GM21360 (cell line): ENCODE data around the gene GPC5.
"Not testable (repeated sequence)": the region's sequence is repeated elsewhere in the genome, so short reads cannot be mapped to it uniquely, and the experiment has no call there.

Experiments
- ATAC-seq: cut with Tn5 transposase; IDR thresholded peaks from one replicate; pipeline ENCODE4 v1.9.1; 2021; ENCODE audit warnings: mild to moderate bottlenecking, moderate library complexity; ENCODE audit not compliant: unreplicated experiment

The GPC5 gene

DNA sequence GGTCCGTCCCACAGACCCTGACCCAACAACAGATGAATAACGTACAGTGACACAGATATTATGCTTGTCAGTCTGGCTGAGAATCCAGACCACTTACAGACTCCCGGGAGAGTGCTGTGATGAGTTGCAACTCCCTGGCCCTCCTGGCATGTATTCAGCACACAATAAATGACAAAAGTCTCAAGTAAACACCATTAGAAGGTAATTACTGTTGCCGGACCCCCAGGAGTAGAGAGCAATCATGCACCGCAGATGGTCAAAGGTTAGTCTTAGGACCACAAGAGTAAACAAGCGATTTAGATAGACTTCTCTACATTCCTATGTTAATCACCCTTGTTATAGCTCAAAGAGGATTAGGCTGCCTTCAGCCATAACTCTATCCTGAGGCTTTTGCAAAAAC is 1101.8 kb downstream of the GPC5 start:
- ATAC-seq = no peak

DNA sequence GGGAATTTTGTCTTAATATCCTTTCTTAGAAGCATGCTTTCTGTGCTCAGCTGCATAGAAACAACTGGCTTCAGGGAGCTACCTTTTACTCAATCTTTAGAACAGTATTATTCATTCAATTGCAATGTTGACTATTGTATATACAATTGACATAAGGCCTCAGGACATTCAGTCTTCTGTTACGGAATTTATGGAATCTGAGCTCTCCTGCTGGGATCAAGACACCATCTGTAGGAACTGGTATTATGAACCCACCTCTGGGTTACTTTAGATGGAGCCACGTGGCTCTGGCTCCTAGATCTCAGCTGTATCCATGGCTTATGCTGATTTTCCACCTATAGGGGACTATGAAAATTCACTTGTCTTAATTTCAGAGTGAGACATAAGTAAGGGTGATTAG is 1112.0 kb downstream of the GPC5 start:
- ATAC-seq = no peak

DNA sequence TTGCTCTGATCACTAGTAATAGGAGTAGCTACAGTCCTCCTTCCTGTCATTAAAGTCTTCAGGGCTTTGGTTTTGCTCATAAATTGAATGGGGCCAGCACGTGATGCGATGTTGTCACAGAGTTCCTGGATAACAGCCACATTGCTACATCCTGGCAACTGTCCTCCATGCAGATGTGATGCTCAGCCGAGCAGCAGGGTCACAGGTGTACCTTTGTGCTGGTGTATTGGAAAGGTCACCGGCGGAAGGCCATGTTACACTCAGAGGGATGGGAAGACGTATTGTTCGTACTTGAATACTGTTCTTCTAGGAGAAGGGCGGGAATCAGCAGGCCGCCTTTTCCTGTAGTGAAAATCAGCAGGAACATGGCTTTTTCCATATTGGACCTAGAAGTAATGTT is 1114.4 kb downstream of the GPC5 start:
- ATAC-seq = no peak

DNA sequence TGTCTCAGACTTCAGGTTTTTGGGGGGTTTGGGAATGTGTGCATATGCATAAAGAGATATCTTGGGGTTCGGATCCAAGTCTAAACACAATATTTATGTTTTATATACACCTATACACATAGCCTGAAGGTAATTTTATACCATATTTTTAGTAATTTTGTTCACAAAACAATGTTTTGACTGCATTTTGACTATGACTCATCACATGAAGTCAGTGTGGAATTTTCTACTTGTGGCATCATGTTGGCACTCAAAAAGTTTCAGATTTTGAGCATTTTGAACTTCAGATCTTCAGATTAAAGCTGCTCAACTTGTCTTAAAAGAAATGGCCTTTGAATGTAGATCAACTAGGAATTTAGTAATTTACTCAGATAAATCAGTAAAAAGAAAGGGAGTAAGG is 1115.3 kb downstream of the GPC5 start:
- ATAC-seq = no peak

DNA sequence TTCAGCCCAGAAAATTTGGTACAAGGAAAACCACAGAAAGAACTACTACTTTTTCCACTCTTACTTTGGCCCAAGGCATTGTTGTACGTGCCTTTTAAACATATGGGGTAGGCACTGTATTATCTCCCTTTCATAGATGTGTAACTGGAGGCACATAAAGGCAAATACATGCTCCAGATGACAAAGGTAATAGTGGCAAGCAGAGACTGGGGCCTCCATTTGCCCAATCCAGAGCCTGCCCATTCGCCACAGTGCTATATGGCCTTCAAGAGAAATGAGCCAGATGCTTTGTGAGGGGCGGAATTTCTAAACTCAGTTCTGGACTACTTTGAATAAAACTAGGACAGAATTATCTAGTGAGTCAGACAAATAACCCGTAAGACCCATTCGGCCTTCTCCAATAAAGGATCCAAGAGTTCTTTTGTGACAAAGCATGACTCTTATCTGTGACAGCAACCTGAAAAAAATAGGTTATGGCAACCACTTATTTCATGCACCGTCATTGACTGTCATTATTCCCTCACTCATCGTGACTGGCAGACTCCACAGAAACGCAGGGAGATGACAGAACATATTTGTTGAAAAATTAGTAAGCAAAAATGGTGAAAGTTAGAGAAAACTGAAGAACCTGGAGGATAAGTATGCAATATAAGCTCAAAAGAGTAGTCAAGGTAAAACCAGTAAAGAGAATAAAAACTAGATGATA is 1116.2 kb downstream of the GPC5 start:
- ATAC-seq = no peak

DNA sequence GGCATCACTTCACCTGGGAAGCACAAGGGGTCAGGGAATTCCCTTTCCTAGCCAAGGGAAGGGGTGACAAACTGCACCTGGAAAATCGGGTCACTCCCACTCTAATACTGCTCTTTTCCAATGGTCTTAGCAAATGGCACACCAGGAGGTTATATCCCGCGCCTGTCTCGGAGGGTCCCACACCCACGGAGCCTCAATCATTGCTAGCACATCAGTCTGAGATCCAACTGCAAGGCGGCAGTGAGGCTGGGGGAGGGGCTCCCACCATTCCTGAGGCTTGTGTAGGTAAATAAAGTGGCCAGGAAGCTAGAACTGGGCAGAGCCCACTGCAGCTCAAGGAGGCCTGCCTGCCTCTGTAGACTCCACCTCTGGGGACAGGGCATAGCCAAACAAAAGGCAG is 1118.5 kb downstream of the GPC5 start:
- not testable (repeated sequence) for ATAC-seq

DNA sequence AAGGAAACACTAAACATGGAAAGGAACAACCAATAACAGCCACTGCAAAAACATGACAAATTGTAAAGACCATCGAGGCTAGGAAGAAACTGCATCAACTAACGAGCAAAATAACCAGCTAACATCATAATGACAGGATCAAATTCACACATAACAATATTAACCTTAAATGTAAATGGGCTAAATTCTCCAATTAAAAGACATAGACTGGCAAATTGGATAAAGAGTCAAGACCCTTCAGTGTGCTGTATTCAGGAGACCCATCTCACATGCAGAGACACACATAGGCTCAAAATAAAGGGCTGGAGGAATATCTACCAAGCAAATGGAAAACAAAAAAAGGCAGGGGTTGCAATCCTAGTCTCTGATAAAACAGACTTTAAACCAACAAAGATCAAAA is 1120.2 kb downstream of the GPC5 start:
- ATAC-seq = not testable (repeated sequence)

DNA sequence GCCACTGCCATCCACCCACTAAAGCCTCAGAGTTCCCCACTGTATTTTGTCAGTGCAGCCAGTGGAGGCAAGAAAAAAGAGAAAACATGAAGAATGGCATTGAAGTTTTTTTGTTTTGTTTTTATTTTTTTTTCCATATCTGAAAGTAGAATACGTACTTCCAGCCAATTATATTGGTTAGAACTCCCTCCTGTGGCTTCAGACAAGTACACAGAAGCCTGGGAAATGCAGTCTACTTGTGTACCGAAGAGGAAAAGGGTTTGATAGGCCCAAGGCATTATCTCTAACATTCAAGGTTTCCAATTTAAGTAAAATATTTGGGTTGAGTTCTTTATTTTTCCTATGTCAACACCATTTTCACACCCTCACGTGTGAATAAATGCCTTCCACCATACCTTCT is 1131.9 kb downstream of the GPC5 start:
- no peak for ATAC-seq

DNA sequence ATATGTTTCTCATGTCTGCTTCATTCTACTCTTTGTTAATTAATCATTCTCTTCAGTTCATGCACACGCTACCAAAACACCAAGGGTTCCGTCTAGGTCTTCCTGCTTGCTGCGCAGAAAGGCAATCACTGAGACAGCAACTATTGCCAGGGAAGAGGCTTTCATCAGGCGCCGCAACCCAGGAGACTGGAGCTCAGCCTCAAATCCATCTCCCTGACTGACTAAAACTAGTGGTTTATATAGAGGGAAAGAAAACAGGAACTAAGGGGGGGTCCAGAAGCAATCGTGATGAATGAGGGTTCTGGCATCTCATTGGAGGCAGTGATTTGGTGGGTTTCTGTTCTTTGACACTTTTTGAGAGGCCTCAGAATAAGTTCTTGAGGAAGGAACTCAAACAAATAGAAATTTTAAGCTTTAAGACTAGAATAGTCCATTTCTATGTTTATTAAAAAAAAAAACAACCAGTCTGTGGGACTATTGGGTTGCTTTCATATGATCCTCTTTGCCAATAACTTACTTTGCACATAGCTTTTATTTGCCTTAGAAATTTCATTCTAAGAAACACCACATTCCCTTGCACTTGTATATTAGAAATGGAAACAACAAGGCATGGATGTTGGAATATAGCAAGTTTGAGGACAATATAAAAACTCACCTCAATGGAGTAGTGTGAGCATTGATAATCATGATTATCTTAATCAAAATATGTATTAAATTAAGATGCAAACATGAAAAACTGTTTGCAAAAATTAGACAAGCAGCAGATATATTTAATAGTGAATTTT is 1137.0 kb downstream of the GPC5 start:
- no peak for ATAC-seq

DNA sequence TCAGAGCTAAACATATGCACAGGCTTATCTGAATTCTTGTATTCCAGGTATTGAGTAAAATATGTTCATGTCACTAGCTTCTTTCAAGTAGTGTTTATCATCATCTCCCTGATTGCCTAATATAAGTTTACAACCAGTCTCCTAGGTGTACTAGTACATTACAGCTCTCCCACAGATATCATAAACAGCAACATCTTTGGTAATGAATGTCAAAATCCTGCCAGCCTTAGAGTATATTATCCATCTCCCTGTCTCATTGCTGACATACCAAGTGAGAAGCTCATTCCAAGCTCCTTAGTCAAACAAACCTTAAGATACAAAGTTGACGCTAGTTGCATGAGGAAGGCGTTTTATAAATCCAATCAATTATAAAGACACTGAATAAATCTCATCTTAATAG is 1139.0 kb downstream of the GPC5 start:
- no peak for ATAC-seq

DNA sequence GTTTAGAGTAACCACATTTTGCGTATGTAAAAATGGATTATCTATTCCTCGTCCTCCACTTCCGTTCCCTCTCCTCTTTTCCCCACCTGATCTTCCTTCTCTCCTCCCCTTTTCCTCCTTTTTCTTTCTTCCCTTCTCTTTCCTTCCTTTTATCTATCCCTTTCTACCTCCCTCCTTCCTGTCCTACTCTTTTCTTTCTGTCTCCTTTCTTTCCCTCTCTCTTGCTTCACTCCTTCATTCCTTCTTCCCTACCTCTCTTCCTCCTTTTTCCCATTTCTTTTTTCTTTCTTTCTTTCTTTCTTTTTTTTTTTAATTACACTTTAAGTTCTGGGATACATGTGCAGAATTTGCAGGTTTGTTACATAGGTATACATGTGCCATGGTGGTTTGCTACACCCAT is 1139.7 kb downstream of the GPC5 start:
- ATAC-seq = no peak

DNA sequence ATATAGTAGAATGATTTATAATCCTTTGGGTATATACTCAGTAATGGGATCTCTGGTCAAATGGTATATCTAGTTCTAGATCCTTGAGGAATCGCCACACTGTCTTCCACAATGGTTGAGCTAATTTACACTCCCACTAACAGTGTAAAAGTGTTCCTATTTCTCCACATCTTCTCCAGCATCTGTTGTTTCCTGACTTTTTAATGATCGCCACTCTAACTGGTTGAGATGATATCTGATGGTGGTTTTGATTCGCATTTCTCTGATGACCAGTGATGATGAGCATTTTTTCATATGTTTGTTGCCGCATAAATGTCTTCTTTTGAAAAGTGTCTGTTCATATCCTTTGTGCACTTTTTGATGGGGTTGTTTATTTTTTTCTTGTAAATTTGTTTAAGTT is 1140.7 kb downstream of the GPC5 start:
- not testable (repeated sequence) for ATAC-seq

DNA sequence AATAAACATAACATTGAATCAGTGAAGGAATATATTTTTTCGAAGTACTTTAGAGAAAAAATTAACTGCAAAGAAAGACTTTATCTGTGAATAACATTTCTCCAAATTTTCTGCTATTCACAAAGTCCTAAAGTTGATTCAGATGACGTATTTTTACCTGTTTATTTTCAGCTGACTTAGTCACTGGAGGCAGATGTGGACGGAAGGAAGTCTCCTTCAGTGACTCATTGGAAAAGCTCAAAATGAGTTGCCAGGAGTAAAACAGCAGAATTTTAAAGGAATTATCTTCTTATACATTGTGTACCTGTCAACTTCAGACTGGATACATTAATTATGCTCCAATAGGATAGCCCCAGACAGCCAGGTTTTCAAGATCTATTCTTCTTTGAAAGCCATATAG is 1148.8 kb downstream of the GPC5 start:
- ATAC-seq = no peak

DNA sequence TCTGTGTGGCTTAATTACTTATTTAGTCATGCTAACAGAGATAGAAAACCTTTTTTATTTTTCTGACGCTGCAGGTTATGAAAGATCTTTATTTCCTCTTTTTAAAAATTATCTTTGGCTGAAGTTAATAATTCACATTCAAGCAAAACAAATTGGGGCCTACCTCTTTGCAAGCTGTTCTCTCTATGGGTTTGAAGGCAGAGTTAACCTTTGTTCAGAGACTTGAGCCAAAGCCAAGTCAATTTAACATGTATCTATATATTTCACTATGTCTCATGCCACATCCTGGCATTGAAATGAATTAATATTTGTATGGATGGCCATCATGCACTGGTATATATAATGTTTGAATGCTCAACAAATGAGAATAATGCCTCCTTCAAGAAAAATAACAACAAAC is 1150.9 kb downstream of the GPC5 start:
- no peak for ATAC-seq

DNA sequence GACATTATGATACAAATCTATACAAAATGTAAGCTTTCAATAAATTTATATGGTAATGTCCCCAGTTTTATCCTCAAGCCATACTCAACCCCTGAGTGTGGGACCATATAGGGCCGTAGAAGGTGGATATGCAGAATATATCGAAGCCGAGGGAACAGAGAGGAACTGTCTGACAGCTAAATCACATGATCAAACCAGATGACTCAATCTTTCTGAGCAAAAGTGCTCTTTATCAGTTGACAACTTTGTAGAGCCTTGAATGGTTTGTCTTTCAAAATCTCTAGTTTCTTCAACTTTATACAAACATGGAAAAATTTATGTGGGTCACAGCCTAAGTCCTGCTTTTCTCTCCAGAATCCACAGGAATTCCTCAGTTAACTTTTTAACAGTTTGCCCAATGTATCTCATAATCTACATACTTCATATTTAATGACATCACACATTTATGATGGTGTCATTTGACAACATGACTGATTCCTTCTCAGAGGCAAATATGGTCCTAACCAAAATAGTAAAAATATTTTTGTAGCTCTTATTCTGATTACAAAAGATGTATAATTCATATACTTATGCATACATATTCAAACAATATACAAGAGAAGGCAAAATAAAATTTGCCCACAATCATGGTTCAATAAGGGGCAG is 1155.2 kb downstream of the GPC5 start:
- no peak for ATAC-seq

DNA sequence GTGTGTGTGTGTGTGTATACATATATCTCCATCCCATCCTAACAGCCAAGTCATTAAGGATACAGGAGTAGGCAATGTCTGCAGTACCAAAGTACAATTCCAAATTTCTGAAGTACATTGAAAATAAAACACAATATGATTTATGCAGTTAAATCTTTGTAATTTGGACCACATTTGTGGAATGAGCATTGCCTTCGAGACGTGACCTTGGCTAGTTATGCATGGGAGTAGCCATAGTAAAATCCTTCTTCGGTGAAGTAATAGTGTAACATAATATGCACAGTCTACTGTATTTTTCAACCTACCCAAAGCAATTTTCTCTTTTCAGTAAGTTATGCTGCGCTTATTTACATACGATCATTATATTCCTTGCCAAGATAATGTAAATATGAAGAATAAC is 1162.5 kb downstream of the GPC5 start:
- ATAC-seq = no peak

DNA sequence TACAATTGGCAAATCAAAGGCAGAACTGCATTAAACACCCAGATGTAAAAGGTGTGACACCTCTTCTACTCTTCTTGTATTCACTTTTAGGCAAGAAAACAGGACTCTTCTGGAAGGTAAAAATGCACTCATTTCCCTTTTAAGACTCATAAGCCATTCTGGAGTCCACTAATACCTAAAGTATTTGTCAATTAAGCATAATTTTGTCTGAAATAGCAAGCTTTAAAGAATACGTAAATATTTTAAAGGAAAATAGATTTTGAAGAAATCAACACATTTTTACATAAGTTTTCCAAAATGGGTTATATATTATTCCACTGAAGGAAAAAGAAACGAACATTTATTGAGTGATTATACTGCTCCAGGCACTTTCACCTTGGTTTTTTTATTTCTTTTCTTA is 1166.5 kb downstream of the GPC5 start:
- ATAC-seq = no peak

DNA sequence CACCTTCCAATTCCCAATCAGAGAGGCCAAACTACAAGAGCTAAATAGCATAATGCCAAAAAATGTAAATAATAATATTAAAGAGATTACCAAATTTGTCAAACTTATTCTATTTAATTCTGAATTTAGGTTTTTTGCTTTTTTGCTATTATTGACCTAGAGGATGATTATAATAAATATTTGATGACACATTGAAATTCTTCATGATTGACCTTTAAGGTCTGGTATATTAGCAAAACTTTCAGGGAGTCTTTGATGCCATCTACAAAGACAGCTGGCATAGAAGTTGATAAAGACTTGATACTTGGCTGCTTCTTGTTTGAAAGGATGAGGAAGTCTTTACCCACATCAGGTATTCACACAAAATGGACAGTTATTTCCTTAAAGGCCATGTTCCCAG is 1168.3 kb downstream of the GPC5 start:
- ATAC-seq = no peak

DNA sequence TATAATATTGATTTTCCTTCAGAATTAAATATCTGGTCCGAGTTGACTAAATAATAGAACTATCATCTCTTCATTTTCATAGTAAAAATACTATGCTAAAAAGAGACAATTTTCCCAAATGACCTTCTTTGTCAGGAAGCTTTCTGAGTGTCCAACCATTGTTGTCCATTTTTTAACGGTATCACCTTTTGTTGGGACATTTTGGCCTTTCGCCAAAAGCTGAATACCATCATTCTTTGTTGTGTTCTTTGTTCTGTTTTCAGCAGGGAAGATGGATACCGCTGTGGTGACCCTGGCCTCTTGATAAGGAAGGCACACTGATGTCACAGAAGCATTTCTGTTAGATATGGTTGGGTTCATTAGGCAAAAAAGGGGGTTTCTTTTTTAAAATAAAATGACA is 1173.8 kb downstream of the GPC5 start:
- ATAC-seq = no peak

DNA sequence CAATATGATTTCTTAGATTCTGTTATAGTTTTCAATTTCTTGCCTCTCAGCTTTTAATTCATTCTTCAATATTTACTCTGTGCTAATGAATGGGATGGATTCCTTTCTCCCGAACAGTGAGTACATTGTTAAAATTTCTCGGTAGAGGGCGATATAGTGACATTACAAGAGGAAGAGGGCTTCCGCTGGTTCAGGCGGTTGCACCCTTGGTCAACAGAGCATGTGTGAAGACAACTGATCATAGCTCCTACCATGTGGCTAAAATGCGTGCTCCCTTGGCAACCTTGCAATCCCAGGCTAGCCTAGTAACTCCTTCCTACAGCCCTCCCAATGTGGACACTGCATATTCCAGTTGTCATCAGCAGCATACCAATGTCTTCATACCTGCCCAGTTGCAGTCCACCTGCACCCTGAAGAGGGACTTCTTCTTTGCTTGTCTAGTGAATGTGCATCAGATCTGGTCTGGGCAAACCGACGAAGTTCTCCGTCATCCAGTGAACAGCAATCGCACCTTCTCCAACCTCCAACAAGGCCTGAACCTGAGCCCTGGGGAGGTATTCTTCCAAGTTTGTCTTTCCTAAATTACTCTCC is 1175.1 kb downstream of the GPC5 start:
- ATAC-seq = no peak

DNA sequence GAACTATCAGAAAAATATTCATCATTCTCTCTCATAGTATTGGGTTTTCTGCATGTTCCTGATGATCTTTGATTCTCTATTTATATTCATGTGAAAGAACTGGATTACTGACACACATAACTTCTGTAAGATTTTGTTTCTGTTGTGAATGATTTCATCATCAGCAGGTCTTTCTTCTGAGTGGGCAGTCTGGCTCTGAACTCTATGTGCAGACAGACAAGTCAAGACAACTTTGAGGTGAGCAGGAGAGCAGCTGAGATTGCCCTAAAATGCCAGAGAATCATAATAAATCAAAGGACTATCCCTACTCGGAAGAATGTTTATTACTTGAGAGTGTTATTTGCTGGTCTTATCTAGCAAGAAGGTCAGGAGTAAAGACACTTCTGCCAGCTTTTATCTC is 1176.1 kb downstream of the GPC5 start:
- no peak for ATAC-seq

DNA sequence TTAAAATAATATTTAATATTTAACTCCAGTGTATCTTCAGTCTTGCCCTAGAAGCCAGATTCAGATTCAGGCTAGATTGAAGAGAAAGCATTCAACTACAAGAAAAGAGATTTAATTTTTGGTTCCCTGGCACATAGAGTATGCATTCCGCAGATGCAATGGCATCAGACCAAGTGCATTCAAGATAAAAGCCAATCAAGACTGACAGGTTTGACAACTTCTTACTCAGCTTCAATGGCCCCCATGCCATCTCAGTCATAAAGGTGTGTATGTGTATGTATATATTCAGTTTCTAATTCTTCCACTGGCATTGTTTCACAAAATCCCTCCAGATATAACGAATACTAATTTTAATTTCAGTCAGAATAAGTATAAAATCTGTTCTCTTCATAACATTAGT is 1177.4 kb downstream of the GPC5 start:
- no peak for ATAC-seq
